Neural cell (in vitro differentiated cells): ENCODE results near the gene MPP1. TPM values are rescaled to one million over a fixed set of nuclear protein-coding genes. Genes with fewer than 3 reads are reported as not detected.

Source experiments
- H2AFZ ChIP-seq: fragments of 200-600, 300-800 bp; sonication (generic), shearing (Covaris generic); 2 replicates; pipeline ENCODE4 v1.6.0; 2014; ENCODE audit warnings: low read depth, mild to moderate bottlenecking, antibody characterized with exemption, low read length, moderate library complexity
- H3F3A ChIP-seq: fragments of 200-600 bp; shearing (Covaris generic); 2 replicates; pipeline ENCODE4 v1.6.1; 2016; ENCODE audit warnings: mild to moderate bottlenecking, moderate library complexity, mixed read lengths, antibody characterized with exemption, low read length; ENCODE audit not compliant: insufficient read depth, poor library complexity, severe bottlenecking
- H3K27ac ChIP-seq: fragments of 200-600, 300-800 bp; sonication (generic), shearing (Covaris generic); 2 replicates; pipeline ENCODE4 v1.5.1; 2014; ENCODE audit warnings: mild to moderate bottlenecking, low read length, moderate library complexity
- H3K27me3 ChIP-seq: fragments of 300-800, 200-600 bp; sonication (generic), shearing (Covaris generic); 2 replicates; pipeline ENCODE4 v1.6.0; 2014; ENCODE audit warnings: mild to moderate bottlenecking, low read depth, low read length, moderate library complexity; ENCODE audit not compliant: insufficient read depth
- H3K36me3 ChIP-seq: fragments of 300-800, 200-600 bp; sonication (generic), shearing (Covaris generic); 2 replicates; pipeline ENCODE4 v1.5.1; 2014; ENCODE audit warnings: mild to moderate bottlenecking, antibody characterized with exemption, low read length, moderate library complexity; ENCODE audit not compliant: insufficient read depth
- H3K4me2 ChIP-seq: fragments of 300-800, 200-600 bp; sonication (generic), shearing (Covaris generic); 2 replicates; pipeline ENCODE4 v1.6.0; 2014; ENCODE audit warnings: mild to moderate bottlenecking, low read length
- H3K4me3 ChIP-seq: fragments of 300-800, 200-600 bp; sonication (generic), shearing (Covaris generic); 2 replicates; pipeline ENCODE4 v1.5.1; 2014; ENCODE audit warnings: mild to moderate bottlenecking, low read length, moderate library complexity
- H3K79me2 ChIP-seq: fragments of 200-600 bp; shearing (Covaris generic); replicated peaks from 2 replicates; pipeline ENCODE4 v1.6.0; 2014; ENCODE audit warnings: mild to moderate bottlenecking, low read length, moderate library complexity; ENCODE audit not compliant: insufficient read depth
- H3K9ac ChIP-seq: fragments of 300-800, 200-600 bp; sonication (generic), shearing (Covaris generic); 2 replicates; pipeline ENCODE4 v1.6.1; 2016; ENCODE audit warnings: mild to moderate bottlenecking, low read length, mixed read lengths
- H3K9me2 ChIP-seq: fragments of 200-600 bp; shearing (Covaris generic); 2 replicates; pipeline ENCODE4 v1.6.1; 2016; ENCODE audit warnings: mild to moderate bottlenecking, low read length, mixed read lengths; ENCODE audit not compliant: insufficient read depth
- H3K9me3 ChIP-seq: fragments of 200-600, 300-800 bp; sonication (generic), shearing (Covaris generic); 2 replicates; pipeline ENCODE4 v1.6.1; 2016; ENCODE audit warnings: mild to moderate bottlenecking, mixed run types, low read length, moderate library complexity, mixed read lengths
- H4K20me1 ChIP-seq: fragments of 200-600 bp; shearing (Covaris generic); 2 replicates; pipeline ENCODE4 v1.6.1; 2016; ENCODE audit warnings: mild to moderate bottlenecking, mixed run types; ENCODE audit not compliant: insufficient read depth
- EP300 ChIP-seq: fragments of 450-650 bp; conservative IDR thresholded peaks from 2 replicates; pipeline ENCODE4 v1.6.1; 2014; ENCODE audit warnings: antibody characterized with exemption, mild to moderate bottlenecking, moderate library complexity; ENCODE audit not compliant: poor library complexity, severe bottlenecking
- EZH2 ChIP-seq: fragments of 200-600, 300-800 bp; shearing (Covaris generic), sonication (generic); IDR thresholded peaks from 2 replicates; pipeline ENCODE4 v1.6.1; 2014; ENCODE audit warnings: antibody characterized with exemption, low read length, borderline replicate concordance, mild to moderate bottlenecking; ENCODE audit not compliant: insufficient read depth, poor library complexity, severe bottlenecking
- MXI1 ChIP-seq: fragments of 450-650 bp; conservative IDR thresholded peaks from 2 replicates; pipeline ENCODE4 v1.6.1; 2014; ENCODE audit warnings: antibody characterized with exemption, mild to moderate bottlenecking; ENCODE audit not compliant: poor library complexity, severe bottlenecking
- POLR2AphosphoS5 ChIP-seq: IDR thresholded peaks from 2 replicates; pipeline ENCODE4 v1.6.1; 2012
- RAD21 ChIP-seq: fragments of 450-650 bp; conservative IDR thresholded peaks from 2 replicates; pipeline ENCODE4 v1.6.1; 2014; ENCODE audit warnings: antibody characterized with exemption, mild to moderate bottlenecking, moderate library complexity
- SMC3 ChIP-seq: fragments of 450-650 bp; conservative IDR thresholded peaks from 2 replicates; pipeline ENCODE4 v1.6.1; 2014; ENCODE audit warnings: antibody characterized with exemption, mild to moderate bottlenecking, moderate library complexity; ENCODE audit not compliant: poor library complexity
- TAF1 ChIP-seq: IDR thresholded peaks from 2 replicates; pipeline ENCODE4 v1.6.1; 2012; ENCODE audit warnings: low read depth
- polyA plus RNA-seq: library from polyadenylated mRNA; depleted of rRNA; stranded (reverse); fragments of >200 nt; gene quantifications from 2 replicates; pipeline ENCODE4 v1.2.3, GENCODE V29; 2014
- TF ChIP-seq, protein P1 (sequence below): fragments of 450-650 bp; IDR thresholded peaks from 2 replicates; pipeline ENCODE4 v1.5.1; 2014; ENCODE audit warnings: antibody characterized with exemption, mild to moderate bottlenecking, moderate library complexity; ENCODE audit not compliant: poor library complexity, severe bottlenecking
- TF ChIP-seq, protein P2 (sequence below): IDR thresholded peaks from 2 replicates; pipeline ENCODE4 v1.6.1; 2012; ENCODE audit warnings: borderline replicate concordance

Gene MPP1
- polyA plus RNA-seq, 1 donor from 2014 or later, result 17.5 TPM

DNA sequence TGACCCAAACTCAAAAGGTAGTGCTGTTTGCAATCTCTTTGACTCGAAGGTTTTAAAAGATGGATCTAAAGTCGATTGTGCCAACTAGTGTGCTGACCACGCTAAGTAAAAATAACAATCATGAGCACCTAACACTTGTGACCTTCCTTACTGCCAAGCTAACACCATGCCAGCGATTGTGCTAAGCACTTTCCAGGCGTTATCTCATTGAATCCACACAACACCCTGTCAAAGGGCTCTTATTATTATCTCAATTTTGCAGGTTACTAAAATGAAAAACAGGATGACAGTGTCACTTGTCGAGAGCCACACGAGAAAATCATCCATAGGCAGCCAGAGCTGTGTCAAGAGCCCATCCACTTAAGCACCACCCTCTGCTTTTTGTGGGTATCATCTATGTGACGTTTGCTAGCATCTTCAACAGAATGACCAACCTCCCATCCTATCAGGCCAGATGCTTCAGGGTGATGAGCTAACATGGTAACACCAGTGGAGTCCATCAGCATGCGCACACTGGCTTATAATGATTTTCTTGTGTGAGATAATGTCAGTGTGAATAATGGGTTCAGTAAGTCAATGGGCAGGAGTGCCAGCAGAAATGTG is 53.5 kb downstream of the MPP1 start:
- Histone ChIP-seq H3K36me3 (no peaks in the 10 kb centered on the region), H3K27me3 (peaks cover 37% of the 10 kb centered on the region), H3K4me3 (no peak overlapping the region)

DNA sequence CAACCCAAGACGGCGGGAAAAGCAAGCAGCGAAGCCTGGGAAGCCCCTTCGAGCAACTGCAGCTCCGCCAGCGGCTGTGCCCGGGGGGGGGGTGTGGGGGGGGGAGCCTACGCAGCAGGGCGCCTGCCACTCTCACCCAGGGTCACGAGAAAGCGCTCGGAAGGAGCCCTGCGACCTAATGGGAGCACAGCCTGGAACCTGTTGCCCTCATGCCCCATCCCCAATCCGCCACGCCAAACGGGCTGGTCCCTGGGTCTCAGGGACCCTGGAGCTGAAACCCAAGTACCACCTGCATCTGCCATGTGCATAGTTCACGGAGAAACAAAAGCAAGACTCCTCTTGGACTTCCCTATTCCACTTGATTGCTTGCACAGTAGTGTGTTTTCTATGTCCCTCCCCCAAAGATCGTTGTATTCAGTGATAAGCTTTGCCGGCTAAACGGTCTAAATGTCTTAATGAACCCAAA is 54.0 kb downstream of the MPP1 start:
- Histone ChIP-seq H3K4me2 (no peak overlapping the region), H3K27ac (no peak overlapping the region), H3F3A (no peaks in the 10 kb centered on the region), H3K79me2 (no peaks in the 10 kb centered on the region), H3K36me3 (no peaks in the 10 kb centered on the region), H2AFZ (no peak overlapping the region), H3K9me2 (no peaks in the 10 kb centered on the region), H3K27me3 (peaks cover 37% of the 10 kb centered on the region), H3K9ac (no peak overlapping the region), H3K9me3 (no peaks in the 10 kb centered on the region), H3K4me3 (no peak overlapping the region), H4K20me1 (no peaks in the 10 kb centered on the region)
- no peak for TF ChIP-seq SMC3
- TF ChIP-seq, protein P1, sequence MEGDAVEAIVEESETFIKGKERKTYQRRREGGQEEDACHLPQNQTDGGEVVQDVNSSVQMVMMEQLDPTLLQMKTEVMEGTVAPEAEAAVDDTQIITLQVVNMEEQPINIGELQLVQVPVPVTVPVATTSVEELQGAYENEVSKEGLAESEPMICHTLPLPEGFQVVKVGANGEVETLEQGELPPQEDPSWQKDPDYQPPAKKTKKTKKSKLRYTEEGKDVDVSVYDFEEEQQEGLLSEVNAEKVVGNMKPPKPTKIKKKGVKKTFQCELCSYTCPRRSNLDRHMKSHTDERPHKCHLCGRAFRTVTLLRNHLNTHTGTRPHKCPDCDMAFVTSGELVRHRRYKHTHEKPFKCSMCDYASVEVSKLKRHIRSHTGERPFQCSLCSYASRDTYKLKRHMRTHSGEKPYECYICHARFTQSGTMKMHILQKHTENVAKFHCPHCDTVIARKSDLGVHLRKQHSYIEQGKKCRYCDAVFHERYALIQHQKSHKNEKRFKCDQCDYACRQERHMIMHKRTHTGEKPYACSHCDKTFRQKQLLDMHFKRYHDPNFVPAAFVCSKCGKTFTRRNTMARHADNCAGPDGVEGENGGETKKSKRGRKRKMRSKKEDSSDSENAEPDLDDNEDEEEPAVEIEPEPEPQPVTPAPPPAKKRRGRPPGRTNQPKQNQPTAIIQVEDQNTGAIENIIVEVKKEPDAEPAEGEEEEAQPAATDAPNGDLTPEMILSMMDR, result no peak
- TF ChIP-seq, protein P2, sequence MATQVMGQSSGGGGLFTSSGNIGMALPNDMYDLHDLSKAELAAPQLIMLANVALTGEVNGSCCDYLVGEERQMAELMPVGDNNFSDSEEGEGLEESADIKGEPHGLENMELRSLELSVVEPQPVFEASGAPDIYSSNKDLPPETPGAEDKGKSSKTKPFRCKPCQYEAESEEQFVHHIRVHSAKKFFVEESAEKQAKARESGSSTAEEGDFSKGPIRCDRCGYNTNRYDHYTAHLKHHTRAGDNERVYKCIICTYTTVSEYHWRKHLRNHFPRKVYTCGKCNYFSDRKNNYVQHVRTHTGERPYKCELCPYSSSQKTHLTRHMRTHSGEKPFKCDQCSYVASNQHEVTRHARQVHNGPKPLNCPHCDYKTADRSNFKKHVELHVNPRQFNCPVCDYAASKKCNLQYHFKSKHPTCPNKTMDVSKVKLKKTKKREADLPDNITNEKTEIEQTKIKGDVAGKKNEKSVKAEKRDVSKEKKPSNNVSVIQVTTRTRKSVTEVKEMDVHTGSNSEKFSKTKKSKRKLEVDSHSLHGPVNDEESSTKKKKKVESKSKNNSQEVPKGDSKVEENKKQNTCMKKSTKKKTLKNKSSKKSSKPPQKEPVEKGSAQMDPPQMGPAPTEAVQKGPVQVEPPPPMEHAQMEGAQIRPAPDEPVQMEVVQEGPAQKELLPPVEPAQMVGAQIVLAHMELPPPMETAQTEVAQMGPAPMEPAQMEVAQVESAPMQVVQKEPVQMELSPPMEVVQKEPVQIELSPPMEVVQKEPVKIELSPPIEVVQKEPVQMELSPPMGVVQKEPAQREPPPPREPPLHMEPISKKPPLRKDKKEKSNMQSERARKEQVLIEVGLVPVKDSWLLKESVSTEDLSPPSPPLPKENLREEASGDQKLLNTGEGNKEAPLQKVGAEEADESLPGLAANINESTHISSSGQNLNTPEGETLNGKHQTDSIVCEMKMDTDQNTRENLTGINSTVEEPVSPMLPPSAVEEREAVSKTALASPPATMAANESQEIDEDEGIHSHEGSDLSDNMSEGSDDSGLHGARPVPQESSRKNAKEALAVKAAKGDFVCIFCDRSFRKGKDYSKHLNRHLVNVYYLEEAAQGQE, result no peak
- TF ChIP-seq POLR2AphosphoS5, result no peak
- TF ChIP-seq EZH2, result no peak
- TF ChIP-seq EP300, result no peak

More for the DNA sequence above, 53.5 kb downstream of the MPP1 start:
- Histone ChIP-seq H3K4me2 (no peak overlapping the region), H3K9me2 (no peaks in the 10 kb centered on the region), H4K20me1 (no peaks in the 10 kb centered on the region), H2AFZ (no peak overlapping the region), H3K79me2 (no peaks in the 10 kb centered on the region), H3F3A (no peaks in the 10 kb centered on the region), H3K9me3 (no peaks in the 10 kb centered on the region), H3K27ac (no peak overlapping the region), H3K9ac (no peak overlapping the region)
- TF ChIP-seq, protein P1, result no peak
- TF ChIP-seq, protein P2, result no peak
- TF ChIP-seq MXI1 (no peak), RAD21 (no peak), SMC3 (no peak), EP300 (no peak), POLR2AphosphoS5 (no peak), EZH2 (no peak), TAF1 (no peak)
